Tibial nerve (tissue), 4 donors: ENCODE results near the gene HRK.

ENCODE experiments used
- EP300 ChIP-seq, 2 donors: sonication (generic); formaldehyde crosslinking; IDR thresholded peaks; one replicate each; pipeline ENCODE4 v1.6.1; 2017; ENCODE audit warnings: antibody characterized with exemption in 2 of 2, mild to moderate bottlenecking in 1 of 2
- POLR2A ChIP-seq, 2 donors: fragments of 450-650 bp; IDR thresholded peaks; one replicate each; pipeline ENCODE4 v1.6.1; 2017; ENCODE audit warnings: antibody characterized with exemption in 2 of 2, mild to moderate bottlenecking in 2 of 2, moderate library complexity in 2 of 2
- TF ChIP-seq, protein P1 (sequence below), 5 experiments: fragments of 200-600 bp in 3 of 5; fragments of 450-650 bp in 2 of 5; sonication (generic) in 3 of 5; IDR thresholded peaks; one replicate each; pipeline ENCODE4 v1.5.1; 2016 to 2019; ENCODE audit warnings: antibody characterized with exemption in 5 of 5, mild to moderate bottlenecking in 3 of 5, moderate library complexity in 2 of 5

GRCh38 chr12:116864371-116865160 is 16.7 kb downstream of the HRK start:
- TF ChIP-seq, protein P1, sequence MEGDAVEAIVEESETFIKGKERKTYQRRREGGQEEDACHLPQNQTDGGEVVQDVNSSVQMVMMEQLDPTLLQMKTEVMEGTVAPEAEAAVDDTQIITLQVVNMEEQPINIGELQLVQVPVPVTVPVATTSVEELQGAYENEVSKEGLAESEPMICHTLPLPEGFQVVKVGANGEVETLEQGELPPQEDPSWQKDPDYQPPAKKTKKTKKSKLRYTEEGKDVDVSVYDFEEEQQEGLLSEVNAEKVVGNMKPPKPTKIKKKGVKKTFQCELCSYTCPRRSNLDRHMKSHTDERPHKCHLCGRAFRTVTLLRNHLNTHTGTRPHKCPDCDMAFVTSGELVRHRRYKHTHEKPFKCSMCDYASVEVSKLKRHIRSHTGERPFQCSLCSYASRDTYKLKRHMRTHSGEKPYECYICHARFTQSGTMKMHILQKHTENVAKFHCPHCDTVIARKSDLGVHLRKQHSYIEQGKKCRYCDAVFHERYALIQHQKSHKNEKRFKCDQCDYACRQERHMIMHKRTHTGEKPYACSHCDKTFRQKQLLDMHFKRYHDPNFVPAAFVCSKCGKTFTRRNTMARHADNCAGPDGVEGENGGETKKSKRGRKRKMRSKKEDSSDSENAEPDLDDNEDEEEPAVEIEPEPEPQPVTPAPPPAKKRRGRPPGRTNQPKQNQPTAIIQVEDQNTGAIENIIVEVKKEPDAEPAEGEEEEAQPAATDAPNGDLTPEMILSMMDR (IDR thresholded peaks at IDR 0.05) = no peak
- no peak for TF ChIP-seq EP300 (IDR thresholded peaks at IDR 0.05)
- no peak for TF ChIP-seq POLR2A (IDR thresholded peaks at IDR 0.05)
